ENCODE results near the gene WDR70. TPM values are rescaled to one million over a fixed set of nuclear protein-coding genes. Genes with fewer than 3 reads are reported as not detected.

Gene WDR70
- total RNA-seq, 6 experiments from 2014 or later: 8.8 to 13.4 (median 11.3) TPM

DNA sequence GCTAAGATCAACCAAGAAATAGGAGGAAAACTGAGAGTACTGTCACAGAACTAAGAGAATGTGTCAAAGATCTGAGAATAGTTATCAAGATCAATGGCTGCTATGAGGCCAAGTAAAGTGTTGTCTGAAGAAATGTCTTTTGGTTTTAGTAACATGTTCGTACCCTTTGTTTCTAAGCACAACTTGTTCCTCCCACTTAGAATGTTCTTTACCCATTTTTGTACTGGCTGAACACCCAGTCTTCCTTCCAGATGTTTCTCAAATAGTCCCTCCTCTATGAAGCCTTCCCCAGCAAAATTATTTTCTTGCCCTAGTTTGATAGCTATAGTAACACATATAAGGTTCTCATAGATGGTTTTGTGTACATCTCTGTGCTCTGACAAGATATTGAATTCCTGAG lies 191.5 kb downstream of the WDR70 start:
- H3K9me3 ChIP-seq: no peaks in the 10 kb centered on the region
- no peaks in the 10 kb centered on the region for H3K36me3 ChIP-seq
- TF ChIP-seq POLR2A (IDR thresholded peaks at IDR 0.05): no peak
- TF ChIP-seq, protein P1, sequence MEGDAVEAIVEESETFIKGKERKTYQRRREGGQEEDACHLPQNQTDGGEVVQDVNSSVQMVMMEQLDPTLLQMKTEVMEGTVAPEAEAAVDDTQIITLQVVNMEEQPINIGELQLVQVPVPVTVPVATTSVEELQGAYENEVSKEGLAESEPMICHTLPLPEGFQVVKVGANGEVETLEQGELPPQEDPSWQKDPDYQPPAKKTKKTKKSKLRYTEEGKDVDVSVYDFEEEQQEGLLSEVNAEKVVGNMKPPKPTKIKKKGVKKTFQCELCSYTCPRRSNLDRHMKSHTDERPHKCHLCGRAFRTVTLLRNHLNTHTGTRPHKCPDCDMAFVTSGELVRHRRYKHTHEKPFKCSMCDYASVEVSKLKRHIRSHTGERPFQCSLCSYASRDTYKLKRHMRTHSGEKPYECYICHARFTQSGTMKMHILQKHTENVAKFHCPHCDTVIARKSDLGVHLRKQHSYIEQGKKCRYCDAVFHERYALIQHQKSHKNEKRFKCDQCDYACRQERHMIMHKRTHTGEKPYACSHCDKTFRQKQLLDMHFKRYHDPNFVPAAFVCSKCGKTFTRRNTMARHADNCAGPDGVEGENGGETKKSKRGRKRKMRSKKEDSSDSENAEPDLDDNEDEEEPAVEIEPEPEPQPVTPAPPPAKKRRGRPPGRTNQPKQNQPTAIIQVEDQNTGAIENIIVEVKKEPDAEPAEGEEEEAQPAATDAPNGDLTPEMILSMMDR (IDR thresholded peaks at IDR 0.05): no peak
- no peak for ATAC-seq
- H3K4me3 ChIP-seq: no peak overlapping the region
- 89% methylated on average over 1 of the region's 1 CpG for WGBS (ENCODE audit: insufficient coverage, low coverage, low lambda C conversion rate, missing lambda C conversion rate)
- H3K27ac ChIP-seq: no peak overlapping the region
- no peaks in the 10 kb centered on the region for H3K27me3 ChIP-seq
- H3K4me1 ChIP-seq: no peaks in the 10 kb centered on the region
- DNase-seq: no peak
- intact Hi-C loops (cut with DNase I): no loop called here

DNA sequence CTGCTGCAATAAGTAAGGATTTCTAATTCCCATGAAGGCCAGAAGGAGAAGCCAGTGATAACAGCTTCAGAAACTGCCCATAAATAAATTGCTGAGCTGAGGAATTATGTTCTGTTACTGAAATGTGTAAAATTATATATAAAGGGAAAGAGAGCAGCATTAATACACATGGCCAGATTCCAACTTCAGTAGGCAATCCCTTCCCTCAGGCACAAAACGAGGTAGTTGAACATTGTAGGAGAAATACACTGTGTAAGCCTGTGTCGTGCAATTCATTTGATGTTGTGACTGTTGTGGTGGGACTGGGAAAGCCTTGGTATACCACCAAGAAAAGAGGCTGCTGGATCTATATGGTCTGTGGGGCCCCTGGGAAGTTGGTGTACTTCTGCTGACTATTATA lies 192.9 kb downstream of the WDR70 start:
- Histone ChIP-seq H3K36me3 (no peaks in the 10 kb centered on the region), H3K27me3 (no peaks in the 10 kb centered on the region), H3K27ac (no peak overlapping the region), H3K4me3 (no peak overlapping the region), H3K4me1 (no peaks in the 10 kb centered on the region), H3K9me3 (no peaks in the 10 kb centered on the region)
- 80% methylated on average over 2 of the region's 2 CpGs for WGBS (ENCODE audit: insufficient coverage, low coverage, low lambda C conversion rate, missing lambda C conversion rate)
- no peak for ATAC-seq
- TF ChIP-seq, protein P1 (IDR thresholded peaks at IDR 0.05): no peak
- no peak for TF ChIP-seq POLR2A (IDR thresholded peaks at IDR 0.05)
- DNase-seq: no peak
- intact Hi-C loops (cut with DNase I): no loop called here

DNA sequence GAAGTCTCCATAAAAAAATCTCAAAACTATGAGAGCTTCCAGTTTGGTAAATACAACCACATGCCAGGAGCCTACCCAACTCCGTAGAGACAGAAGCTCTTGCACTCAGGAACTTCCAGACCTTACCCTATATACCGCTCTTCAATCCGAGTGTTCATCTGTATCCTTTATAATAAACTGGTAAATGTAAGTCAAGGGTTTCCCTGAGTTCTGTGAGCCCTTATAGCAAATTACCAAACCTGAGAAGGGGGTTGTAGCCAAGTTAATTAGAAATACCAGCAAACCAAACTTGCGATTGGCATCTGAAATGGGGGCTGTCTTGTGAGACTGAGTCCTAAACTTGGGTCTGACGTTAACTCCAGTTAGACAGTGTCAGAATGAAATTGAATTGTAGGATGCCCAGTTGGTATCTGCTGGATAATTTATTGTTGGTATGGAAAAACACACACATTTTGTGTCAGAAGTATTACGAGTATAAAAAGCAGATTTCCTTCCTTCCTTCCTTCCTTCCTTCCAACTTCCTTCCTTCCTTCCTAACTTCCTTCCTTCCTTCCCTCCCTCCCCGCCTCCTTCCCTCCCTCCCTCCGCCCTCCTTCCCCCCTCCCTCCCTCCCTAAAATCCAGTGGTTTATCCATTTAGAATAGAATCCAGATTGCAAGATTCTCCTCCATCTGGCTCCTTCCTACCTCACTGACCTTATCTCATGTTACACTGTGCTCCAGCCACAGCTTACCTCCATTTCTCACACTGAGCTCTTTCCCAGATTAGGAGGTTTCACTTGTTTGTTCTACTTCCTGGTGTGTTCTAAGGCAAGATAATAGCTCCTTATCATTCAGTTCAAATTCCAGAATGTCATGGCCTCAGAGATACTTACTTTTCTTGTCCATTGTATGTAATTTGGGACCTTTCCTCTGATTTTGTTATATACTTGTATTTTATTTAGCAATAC lies 196.7 kb downstream of the WDR70 start:
- WGBS (ENCODE audit: insufficient coverage, low coverage, low lambda C conversion rate, missing lambda C conversion rate): 90% methylated on average over 6 of the region's 8 CpGs
- H3K4me1 ChIP-seq: no peaks in the 10 kb centered on the region
- no peak overlapping the region for H3K27ac ChIP-seq
- H3K9me3 ChIP-seq: no peaks in the 10 kb centered on the region
- TF ChIP-seq POLR2A (IDR thresholded peaks at IDR 0.05): no peak
- TF ChIP-seq, protein P1 (IDR thresholded peaks at IDR 0.05): no peak
- peak in 1 of 4 donors; percentile 37 for ATAC-seq
- no peak overlapping the region for H3K4me3 ChIP-seq
- intact Hi-C loops (cut with DNase I): no loop called here
- H3K27me3 ChIP-seq: no peaks in the 10 kb centered on the region
- DNase-seq: no peak
- H3K36me3 ChIP-seq: no peaks in the 10 kb centered on the region

DNA sequence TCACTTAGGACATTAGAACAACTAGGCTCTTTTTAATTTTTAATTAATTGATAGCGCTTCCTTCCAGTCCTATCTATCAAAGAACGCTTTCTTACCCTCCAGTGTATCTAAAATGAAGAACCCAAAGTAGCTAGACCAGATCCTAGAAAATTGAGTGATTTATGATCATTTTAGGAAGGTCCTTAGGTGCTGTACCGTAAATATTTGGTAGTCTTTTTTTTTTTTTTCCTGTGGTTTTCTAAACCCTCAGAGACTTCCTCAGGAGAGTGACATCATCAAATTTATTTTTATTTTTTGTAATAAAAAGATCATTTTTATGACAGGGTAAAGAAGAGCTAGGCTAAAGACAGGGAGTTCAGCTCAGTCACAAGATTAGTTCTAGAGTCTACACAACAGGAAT lies 197.4 kb downstream of the WDR70 start:
- no peak for ATAC-seq
- Histone ChIP-seq H3K27ac (no peak overlapping the region), H3K27me3 (no peaks in the 10 kb centered on the region), H3K4me1 (no peaks in the 10 kb centered on the region), H3K4me3 (no peak overlapping the region), H3K36me3 (no peaks in the 10 kb centered on the region), H3K9me3 (no peaks in the 10 kb centered on the region)
- TF ChIP-seq POLR2A (IDR thresholded peaks at IDR 0.05): no peak
- TF ChIP-seq, protein P1 (IDR thresholded peaks at IDR 0.05): no peak
- no peak for DNase-seq
- WGBS (ENCODE audit: insufficient coverage, low coverage, low lambda C conversion rate, missing lambda C conversion rate): 79% methylated on average over 3 of the region's 3 CpGs
- intact Hi-C loops (cut with DNase I): no loop called here
